NCI-H1105 treated with DMSO at 0.1 percent for 48 hours (cell line): ENCODE results near the gene BACE2.
A peak's percentile ranks its signal among the peaks of the same experiment; 100 is the strongest.
"Not testable (repeated sequence)": the region's sequence is repeated elsewhere in the genome, so short reads cannot be mapped to it uniquely, and the experiment has no call there.

Experiments used
- DNase-seq: peaks from one replicate; lab custom pipeline; 2025; lab: John Stamatoyannopoulos, UW

BACE2 gene

DNA sequence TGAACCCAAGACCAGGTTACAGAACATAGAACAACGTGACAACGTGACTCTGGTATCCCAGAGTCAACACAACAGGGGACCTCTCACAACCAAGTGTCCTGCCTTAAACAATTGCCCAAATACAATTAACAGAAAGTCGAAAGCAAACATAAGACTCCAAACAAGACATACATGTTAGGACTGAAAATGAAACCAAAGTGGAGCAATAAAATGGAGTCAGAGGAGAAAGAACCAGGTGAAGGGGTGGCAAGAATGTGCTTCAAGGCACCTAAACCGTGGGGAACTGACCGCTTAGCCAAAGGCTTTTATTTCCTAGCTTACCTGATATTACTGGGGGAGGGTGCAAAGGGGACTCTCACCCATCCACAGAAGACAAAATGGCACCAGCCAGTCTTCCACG, 17.8 kb downstream of the BACE2 start:
- DNase-seq, result no peak

DNA sequence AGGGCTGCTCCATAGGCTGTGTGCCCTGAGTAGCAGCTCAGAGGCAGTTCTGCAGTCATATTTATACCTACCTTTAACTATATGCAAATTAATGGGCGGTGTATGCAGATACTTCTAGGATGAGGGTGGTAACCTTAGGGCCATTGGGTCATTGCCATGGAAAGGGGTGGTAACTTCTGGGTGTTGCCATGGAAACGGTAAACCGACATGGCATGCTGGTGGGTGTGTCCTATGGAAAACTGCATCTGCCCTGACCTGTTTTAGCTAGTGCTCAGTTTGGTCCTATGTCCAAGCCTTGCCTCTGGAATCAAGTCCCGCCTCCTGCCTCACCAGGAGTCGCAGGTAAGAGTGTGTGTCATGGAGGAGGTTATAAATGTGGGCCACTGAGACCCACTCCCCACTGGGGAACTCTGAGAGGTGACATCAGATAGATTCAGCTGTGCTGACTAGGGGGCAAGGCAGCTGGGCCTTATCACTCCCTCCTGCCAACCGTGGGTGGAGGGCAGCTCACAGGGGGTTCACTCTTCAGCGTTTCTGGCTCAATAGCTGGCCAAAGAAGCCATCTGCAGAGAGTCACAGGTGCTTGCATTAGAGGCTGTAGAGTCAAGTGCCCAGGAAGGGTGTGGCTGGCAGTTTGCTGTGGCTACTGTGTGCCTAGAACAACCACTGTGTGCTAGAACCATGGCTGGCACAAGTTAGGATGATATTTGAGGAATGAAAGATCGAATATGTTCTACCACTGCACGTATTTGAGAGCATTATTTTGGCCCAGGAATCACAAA, 19.0 kb downstream of the BACE2 start:
- no peak for DNase-seq

DNA sequence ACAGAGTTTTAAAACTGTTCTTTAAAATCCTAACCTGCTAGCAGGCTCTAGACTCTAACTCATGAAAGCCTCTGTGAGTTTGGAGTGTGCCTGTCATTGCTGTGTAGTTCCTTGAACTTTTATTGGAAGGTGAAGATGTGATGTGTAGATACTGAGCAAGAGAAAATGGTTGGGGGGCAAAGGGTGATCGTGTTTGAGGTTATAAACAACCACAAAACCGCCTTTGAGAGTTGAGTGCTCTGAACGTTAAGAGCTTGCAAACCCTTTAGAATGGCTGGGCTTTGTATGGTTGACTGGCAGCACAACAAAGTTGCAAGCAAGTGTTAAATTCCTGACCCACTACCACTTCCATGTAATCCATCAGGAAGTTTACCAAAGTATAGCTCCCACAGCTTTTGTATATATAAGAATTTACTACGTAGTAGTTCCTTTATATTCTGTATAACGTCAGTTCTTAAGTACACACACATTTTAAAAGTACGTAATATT, 19.6 kb downstream of the BACE2 start:
- DNase-seq, result no peak

DNA sequence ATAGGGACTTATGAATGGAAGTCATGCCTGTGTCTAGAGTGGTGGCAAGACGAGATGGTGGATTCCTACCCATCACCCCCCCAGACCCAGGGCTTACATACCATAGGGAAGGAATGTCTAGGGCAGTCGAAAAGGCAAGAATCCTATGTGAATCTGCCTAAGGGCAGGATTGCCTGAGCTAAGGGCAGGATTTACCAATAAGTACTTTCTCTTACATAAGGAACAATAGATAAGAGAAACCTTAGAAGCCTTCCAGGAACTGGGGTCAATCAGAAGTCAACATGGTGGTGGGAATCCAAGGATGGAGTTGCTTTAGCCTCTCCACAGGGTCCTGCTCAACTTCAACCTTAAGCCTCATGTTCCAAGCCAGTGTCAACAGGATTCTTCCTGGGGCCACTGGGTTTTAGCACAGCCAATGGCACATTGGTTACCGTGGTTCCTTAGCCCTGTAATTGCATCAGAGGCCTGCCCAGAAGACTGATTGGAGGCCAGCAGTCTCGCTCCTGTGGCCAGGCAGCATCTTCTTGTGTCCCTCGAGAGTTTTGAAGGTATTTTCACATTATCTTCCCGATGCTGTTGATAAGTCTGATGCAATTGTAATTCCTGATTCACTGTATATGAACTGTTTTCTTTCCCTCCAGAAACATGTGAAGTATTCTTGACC, 20.7 kb downstream of the BACE2 start:
- no peak for DNase-seq

DNA sequence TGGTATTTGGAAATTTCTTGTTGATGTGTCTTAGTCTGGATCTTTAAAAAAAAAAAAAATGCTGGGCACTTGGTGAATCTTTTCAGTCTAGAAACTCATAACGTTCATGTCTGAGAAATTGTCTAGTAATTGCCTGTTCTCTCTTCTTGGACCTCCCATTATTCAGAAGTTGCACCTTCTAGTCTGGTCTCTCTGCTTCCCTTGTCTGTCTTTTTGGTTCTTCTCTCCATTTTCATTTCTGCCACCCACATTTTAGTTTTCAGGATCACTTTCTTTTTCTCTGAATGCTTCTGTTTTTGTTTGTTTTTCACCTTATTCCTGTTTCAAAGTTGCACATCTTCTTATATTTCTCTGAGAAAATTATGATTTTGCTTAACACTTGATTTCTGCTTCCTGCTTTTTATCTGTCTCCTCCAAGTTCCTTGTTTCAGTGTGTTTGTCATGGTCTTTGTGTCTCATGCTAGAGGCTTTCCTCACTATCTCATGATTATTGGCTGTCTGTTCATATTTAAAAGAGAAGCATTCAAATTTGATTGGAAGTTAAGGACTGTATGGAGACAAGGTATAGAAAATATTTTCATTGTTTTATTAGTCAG, 21.3 kb downstream of the BACE2 start:
- DNase-seq, result no peak

DNA sequence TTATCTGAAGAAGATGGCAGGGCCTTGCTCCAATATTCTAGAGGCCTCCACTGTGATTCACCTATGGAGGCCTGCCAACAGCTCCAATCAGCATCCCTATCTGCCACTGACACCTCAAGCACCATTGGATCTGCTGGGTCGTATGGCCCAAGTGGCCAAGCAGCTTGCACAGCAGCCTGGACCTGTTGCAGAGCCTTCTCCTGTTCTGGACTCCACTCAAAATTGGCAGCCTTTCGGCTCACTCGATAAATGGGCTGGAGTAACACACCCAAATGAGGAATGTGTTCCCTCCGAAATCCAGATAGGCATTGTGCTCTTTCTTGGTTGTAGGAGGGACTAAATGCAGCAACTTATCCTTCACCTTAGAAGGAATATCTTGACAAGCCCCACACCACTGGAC, 24.6 kb downstream of the BACE2 start:
- DNase-seq, result not testable (repeated sequence)

DNA sequence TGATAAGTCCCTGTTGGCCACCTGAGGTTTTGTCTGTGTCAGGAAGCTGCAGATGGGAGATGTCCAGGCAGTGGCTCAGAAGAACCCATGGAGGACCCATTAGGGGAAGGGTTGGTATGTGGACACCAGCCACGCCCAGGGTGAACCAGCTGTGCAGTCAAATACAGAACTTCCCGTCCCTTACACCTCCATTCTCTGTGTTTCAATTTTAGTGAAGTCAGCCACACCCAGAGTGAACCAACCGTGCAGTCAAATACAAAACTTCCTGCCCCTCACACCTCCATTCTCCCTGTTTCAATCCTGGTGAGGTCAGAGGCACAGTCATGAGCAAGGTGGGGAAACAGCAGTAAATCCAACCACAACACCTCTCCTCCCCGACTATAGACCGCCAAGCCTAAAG, 27.4 kb downstream of the BACE2 start:
- no peak for DNase-seq

DNA sequence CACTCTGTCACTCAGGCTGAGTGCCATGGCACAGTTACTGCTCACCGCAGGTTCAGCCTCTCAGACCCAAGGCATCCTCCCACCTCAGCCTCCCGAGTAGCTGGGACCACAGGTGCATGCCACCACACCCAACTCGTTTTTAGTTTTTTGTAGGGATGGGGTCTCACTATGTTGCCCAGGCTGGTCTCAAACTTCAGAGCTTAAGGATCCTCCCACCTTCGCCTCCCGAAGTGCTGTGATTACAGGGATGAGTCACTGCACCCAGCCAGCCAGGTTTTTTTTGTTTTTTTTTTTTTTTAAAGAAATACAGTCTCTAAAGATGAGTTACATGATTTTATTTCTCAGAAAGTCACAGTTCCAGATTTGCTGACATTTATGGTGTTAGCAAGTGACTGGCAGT, 29.0 kb downstream of the BACE2 start:
- DNase-seq, result no peak

DNA sequence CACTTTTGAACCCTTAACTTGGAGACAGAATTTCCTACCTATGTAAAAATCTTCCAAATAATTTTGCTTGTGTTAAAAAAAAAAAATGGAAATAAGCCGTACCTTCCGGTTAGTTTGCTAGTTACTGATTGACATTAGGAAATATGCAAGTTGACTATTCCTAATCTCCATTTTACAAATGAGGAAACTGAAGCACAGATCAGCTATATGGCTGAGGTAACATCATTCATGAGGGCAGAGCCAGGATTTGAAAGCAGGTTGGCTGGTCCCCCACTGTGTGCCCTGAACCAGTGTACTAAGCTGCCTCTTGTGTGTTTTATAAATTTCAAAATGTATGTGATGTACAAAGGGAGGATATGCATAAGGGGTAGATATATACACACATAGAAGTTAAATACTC, 29.6 kb downstream of the BACE2 start:
- DNase-seq, result no peak

DNA sequence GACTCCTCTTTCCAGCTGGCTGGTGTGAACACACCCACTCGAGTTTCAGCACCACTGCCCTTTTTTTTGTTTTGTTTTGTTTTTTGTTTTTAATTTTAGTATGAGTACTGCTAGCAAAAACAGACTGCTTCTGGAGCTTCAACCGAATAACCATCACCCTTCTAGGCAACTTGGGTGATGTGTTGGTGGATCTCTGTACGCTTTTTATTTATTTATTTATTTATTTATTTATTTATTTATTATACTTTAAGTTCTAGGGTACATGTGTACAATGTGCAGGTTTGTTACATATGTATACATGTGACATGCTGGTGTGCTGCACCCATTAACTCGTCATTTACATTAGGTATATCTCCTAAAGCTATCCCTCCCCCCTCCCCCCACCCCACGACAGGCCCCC, 30.7 kb downstream of the BACE2 start:
- DNase-seq, result not testable (repeated sequence)

DNA sequence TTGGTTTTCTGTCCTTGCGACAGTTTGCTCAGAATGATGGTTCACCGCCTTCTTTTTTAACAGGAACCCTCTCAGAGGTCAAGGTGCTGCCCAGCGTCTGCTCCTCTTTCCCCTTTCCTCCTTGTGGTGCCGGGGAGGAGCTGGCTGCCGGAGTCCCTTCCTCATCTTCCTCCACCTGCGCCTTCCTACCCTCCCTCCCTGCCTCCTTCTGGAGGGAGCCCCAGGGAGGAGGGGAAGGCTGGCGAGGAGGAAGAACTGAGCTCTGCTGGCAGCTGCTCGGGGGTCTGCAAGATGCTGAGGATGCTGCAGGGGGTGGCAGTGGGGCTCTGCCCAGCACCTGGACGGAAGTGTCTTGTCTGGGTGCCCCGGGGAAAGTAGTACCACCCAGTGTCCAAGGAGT, 31.2 kb downstream of the BACE2 start:
- DNase-seq, result no peak

DNA sequence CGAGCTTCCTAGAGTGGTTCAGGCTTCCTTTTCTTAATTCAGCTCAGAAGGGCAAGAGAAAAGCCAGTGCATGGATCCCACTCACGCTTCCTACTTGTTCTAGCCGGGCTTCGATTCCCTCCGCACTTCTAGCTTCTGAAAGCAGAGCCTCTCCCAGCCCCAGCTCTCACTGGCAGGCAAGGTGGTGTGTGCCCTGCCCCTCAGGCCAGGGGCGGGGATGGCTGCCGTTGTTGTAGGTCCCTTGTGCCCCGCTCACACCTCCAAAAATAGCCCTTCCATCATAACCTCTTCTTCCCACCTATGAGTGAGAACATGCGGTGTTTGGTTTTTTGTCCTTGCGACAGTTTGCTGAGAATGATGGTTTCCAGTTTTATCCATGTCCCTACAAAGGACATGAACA, 31.6 kb downstream of the BACE2 start:
- DNase-seq, result no peak

DNA sequence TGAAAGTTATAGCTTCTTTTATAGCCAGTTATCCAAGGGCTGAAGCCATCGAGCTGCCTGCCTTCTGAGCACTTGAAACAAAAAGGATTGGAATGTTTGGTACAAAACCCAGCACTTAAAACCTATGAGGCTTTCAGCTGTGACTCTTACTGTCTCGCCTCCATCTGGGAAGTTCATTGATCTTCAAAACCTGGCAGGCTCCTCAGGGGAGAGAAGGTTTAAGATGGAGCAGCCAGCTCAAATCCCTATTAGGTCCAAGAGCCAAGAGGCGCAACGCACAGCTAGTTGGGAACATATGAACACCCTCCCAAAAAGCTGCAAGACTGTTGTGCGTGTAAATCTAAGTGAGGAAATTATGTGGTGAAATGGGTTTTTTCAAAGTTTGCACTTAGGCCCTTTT, 33.4 kb downstream of the BACE2 start:
- DNase-seq, result no peak

DNA sequence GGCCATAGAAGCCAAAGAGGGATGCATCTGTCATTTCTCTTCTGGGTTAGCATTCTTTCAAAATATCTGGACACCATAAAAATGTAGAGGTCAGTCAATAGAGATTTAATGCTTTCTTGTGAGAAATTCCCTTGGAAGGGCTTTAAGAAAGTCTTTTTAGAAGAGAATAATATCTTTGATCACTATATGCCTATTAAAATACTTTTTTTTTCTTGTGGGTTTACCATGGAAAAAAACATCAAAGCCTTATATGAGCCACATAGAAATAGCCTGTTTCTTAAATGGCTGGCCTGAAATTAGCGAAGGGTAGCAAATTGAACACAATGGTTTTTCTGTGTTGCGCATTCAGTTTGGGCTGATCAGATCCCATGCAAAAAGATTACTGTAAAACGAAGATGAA, 36.8 kb downstream of the BACE2 start:
- DNase-seq, result no peak

DNA sequence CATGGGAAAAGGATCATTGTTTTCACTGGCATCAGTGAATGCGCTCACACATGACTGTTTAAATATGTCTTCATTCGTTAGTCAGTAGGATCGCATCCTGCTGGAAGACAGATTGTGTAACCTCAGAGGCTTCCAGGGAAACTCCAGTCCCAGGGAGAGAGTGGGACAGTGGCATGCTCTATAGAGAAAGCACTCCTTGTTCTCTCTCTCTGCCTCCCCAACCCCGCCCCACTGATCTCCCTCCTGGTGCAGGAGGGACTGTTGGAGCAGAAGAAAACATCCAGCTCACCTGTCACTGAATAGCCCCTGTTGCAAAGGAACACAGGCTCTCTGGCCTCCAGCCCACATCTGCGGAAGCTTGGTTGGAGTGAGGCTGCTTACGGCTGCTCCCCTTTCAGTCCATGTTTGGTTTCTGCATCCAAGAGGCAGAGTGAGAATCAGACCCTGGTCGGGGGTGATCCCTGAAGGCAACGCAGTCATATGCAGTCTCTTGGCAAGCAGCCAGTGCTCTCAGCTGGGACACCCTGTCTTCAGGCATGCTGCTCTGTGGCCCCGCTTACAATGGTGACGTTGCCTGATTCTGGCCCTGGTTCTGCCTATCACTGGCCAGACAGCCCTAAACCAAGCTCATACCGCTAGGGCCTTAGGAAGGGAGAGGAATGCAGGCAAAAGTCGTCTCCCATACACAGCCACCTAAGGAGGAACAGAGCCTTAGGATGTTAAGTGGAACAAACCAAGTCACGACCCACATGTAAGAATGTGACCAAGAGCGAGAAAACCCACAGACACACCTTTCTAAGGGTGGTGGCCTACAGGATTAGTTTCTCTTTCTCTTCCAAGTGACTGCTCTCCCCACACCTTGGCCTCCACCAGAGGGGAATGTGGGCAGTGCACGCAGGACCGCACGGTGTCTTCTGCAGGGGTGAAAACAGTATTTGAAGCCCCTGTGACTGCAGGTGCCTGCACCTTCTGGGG, 39.7 kb downstream of the BACE2 start:
- peak; percentile 23 for DNase-seq

DNA sequence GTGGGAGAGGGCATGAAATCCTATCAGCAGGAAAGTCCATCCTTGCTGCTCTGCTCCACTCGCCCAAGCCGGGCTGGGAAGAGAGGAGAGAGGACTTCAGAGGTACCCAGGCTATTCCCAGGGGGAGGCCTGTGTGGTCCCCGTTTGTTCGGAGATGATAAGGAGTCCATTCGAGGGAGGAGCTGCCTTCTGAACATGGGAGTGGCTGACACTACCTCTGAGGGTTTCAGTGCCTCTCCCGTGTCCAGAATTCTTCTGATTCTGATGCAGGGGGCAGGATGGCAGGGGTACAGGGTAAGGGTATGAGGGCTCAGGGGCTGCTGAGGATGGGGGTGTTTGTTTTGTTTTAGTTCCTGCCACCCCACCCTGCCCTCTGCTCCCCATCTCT, 40.4 kb downstream of the BACE2 start:
- DNase-seq, result no peak

DNA sequence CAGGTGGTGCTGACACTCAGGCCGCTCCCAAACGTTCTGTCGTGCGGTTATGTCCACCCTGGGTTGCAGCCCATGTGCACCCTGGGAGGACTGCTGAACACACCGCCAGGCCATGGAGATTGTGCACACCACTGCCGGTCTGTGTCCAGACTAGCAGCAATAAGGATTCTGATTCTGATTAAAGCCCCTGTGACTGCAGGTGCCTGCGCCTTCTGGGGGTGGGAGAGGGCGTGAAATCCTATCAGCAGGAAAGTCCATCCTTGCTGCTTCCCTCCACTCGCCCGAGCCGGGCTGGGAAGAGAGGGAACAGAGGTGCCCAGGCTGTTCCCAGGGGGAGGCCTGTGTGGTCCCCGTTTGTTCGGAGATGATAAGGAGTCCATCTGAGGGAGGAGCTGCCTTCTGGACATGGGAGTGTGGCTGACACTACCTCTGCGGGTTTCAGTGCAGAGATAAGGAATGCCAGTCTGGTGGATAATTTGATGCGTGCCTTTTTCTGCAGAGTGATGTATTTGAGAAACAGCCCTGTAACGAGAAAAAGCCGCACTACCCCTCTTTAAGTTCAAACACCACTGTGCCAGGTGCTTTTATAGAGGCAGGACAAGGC, 41.2 kb downstream of the BACE2 start:
- DNase-seq, result no peak

DNA sequence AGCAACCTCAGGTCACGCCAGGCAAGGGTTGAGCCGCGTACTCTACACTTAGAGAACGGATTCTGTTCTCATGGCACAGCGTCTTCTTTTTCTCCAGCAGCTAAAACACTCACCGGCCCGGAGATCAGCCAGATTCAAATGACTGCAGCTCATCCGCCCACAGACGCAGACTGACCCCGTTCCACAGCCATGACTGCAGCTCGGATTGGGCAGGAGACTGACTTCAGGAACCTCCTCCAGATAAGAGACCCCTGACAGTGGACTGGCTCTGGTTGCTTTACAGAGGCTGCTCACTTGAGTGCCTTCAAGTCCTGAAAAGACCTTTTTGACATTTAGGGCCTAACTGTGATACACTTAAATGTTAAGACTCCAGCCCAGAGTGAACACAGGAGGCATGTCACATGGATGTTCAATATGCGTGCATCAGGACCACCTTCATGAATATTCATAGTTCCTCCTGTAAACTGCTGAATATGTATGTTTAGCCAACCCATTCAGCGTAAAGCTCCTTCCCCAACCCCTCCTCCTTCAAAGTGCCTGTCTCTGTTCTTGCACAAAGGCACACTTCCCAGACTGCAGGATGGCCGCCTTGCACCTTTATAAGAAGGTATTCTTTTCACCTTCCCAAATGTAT, 42.6 kb downstream of the BACE2 start:
- no peak for DNase-seq

DNA sequence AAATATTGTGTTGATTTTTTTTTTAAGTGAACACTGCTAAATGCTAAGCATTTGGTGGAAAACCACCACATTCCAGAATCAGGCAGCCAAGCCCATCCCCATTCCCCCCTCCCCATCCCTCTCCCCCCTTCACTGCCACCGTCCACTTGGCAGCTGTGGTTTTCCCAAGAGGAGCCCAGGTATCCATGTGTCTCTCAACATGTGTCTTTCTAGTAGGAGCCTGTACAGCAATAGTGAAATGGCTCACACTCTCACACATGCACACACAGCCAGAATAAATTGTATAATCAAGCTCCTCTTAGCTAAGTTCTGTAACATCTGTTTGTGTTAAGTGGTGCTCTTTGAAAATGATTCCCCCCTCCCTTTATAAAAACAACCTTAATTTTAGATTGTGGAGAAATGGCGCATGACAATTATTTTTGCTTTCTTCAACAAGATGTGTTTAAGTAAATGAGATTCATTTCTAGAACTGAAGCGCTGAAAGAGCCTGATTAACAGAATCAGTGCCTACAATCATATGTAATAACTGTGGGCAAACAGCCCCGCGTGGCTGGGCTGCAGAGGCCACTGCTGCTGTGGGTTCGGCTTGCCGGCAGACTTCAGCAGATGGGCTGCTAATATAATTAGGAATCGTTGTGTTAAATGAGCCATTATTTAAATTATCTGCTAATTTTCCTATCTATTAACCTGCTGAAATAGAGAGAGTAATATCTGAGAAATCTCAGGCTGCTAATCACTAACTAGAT, 43.3 kb downstream of the BACE2 start:
- peak; percentile 23 for DNase-seq

DNA sequence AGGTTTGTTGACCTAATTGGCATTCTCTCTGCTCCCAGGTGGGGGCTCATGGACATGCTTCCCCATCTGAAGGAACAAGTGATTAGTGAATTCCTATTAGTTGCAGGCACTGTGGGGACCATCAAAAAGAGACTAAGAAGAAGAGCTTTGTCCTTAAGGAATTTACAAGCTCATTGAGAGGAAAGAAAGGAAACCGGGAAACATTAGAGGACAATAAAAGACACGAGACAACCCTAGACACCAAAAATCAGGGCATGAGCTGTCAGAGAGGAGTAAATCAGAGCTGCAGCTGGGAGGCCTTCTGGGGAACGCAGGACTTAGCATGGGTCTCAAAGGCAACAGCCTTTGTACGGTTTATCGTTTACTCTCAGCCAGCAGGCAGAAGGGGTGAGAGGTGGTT, 45.1 kb downstream of the BACE2 start:
- DNase-seq, result no peak
